Measurements from ENCODE around the gene TSPAN9.

Gene TSPAN9

DNA sequence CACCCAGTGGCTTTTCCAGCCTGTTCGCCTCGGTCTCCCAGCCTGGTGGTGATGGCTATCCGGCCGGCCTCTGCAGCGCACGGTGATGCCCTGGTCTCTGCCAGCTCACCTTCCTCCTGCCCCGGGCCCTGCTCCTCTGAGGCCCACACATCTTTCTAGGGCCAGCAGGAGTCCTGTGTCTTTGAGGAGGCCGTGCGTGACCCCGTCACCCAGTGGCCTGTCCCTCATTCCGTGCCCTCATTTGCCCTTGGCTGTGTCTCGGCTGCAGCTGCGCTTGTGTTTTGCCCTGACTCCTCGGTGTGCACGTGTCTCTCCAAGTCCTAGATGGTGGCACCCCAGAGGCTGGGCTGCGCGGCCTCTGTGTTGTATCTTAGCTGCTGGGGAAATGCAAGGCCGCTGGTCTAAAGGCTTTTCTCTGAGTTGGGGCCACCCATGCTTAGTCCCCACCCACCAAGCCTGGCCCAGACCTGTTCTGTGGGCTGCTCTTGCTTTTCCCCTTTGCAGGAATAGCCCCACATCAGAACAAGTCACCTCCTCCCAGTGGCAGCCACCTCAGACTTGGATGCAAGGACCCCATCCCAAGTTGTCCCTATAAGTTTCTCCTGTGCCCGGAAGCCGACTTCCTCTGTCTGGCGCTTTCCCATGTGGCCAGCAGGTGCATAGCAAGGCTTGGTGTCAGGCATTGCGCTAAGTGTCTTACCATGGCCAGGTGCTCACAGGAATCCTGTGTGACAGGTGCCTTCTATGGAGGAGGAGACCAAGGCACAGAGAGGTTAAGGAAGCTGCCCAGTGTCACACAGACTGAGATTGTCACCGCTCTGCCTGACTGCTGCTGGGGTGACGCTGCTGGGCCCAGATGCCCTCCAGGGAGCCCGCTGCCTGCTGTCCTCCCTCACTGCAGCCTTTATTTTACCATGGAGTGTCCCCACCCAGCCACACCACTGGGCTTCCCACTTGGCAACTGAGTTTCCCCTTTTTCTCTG is 64.5 kb downstream of the TSPAN9 start:
- no peaks in the 10 kb centered on the region for H3K27me3 ChIP-seq (ENCODE audit: insufficient read depth, low read length)
- no peaks in the 10 kb centered on the region for H3K36me3 ChIP-seq (ENCODE audit: insufficient read depth, low read depth, low read length)
- H3K9me3 ChIP-seq (ENCODE audit: insufficient read depth, low read depth, low read length), result no peaks in the 10 kb centered on the region
- H3K27ac ChIP-seq (ENCODE audit: low read length), result no peak overlapping the region
- H3K4me1 ChIP-seq (ENCODE audit: insufficient read depth, low read length), result peaks cover 7% of the 10 kb centered on the region; the same call in 1 of the 2 replicates
- no peak overlapping the region for H3K9ac ChIP-seq (ENCODE audit: low read depth, low read length)
- H3K4me3 ChIP-seq (ENCODE audit: low read length), result no peak overlapping the region

DNA sequence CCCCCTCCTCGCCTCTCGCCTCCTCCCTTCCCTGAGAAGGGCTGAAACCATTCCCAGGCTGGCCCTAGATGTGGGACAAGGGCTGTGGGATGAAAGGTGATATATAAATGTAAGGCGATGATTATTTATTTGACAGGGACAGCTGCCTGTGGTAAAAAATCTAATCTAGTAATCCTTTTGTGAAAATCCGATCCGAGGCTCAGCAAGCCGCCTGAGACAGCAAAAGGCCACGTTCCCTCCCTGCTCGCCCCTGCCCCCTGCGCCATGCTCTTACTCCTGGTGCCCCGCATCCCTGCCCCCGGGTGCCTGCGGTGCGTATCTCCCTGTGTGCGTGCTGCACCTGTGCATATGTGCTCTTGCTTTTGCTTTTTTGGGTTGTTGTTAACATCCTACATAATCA is 65.2 kb downstream of the TSPAN9 start:
- Histone ChIP-seq H3K9me3 (ENCODE audit: insufficient read depth, low read depth, low read length) (no peaks in the 10 kb centered on the region), H3K36me3 (ENCODE audit: insufficient read depth, low read depth, low read length) (no peaks in the 10 kb centered on the region), H3K4me1 (ENCODE audit: insufficient read depth, low read length) (peaks cover 7% of the 10 kb centered on the region; the same call in 1 of the 2 replicates), H3K27ac (ENCODE audit: low read length) (no peak overlapping the region), H3K27me3 (ENCODE audit: insufficient read depth, low read length) (no peaks in the 10 kb centered on the region), H3K9ac (ENCODE audit: low read depth, low read length) (no peak overlapping the region), H3K4me3 (ENCODE audit: low read length) (no peak overlapping the region)

DNA sequence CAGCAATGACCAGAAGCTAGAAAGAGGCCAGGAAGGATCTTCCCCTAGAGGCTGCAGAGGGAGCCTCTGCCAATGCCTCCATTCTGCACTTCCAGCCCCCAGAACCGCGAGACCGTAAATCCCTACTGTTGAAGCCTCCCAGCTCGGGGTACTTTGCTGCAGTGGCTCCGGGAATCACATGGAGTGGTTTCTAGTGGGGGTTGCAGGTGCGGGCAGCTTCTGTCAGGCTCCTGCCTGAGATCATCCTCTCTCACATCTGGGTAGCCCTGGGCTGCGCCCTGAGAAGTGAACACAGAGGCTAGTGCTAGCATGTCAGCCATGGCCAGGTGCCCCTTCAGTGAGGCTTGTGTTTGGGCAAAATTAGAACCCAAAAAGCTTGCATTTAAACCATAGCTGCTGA is 67.3 kb downstream of the TSPAN9 start:
- Histone ChIP-seq H3K27ac (ENCODE audit: low read length) (no peak overlapping the region), H3K4me3 (ENCODE audit: low read length) (no peak overlapping the region), H3K9ac (ENCODE audit: low read depth, low read length) (no peak overlapping the region), H3K27me3 (ENCODE audit: insufficient read depth, low read length) (no peaks in the 10 kb centered on the region), H3K4me1 (ENCODE audit: insufficient read depth, low read length) (peaks cover under 1% of the 10 kb centered on the region; the same call in 1 of the 2 replicates), H3K9me3 (ENCODE audit: insufficient read depth, low read depth, low read length) (no peaks in the 10 kb centered on the region), H3K36me3 (ENCODE audit: insufficient read depth, low read depth, low read length) (no peaks in the 10 kb centered on the region)

DNA sequence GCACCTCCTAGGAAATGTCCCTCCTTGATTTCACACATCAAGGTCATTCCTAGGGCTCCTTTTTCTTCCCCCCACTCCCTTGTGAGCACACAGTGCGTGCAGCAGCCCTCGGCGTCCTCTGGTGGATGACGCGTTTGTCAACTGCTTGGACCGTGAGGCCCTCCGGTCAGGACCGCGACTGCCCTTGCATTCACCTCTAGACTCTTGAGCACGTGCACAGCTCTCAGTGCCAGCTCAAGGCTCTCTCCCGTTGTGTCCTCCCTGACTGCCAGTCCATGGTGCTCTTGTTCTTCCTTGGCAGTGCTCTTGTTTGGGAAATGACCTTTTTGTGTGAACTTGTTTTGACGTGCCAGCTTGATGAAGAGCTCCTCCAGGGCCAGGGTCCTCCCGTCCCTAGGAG is 67.9 kb downstream of the TSPAN9 start:
- Histone ChIP-seq H3K36me3 (ENCODE audit: insufficient read depth, low read depth, low read length) (no peaks in the 10 kb centered on the region), H3K9ac (ENCODE audit: low read depth, low read length) (no peak overlapping the region), H3K27ac (ENCODE audit: low read length) (no peak overlapping the region), H3K4me3 (ENCODE audit: low read length) (no peak overlapping the region), H3K9me3 (ENCODE audit: insufficient read depth, low read depth, low read length) (no peaks in the 10 kb centered on the region), H3K4me1 (ENCODE audit: insufficient read depth, low read length) (peaks cover 3% of the 10 kb centered on the region; the same call in 1 of the 2 replicates), H3K27me3 (ENCODE audit: insufficient read depth, low read length) (no peaks in the 10 kb centered on the region)

DNA sequence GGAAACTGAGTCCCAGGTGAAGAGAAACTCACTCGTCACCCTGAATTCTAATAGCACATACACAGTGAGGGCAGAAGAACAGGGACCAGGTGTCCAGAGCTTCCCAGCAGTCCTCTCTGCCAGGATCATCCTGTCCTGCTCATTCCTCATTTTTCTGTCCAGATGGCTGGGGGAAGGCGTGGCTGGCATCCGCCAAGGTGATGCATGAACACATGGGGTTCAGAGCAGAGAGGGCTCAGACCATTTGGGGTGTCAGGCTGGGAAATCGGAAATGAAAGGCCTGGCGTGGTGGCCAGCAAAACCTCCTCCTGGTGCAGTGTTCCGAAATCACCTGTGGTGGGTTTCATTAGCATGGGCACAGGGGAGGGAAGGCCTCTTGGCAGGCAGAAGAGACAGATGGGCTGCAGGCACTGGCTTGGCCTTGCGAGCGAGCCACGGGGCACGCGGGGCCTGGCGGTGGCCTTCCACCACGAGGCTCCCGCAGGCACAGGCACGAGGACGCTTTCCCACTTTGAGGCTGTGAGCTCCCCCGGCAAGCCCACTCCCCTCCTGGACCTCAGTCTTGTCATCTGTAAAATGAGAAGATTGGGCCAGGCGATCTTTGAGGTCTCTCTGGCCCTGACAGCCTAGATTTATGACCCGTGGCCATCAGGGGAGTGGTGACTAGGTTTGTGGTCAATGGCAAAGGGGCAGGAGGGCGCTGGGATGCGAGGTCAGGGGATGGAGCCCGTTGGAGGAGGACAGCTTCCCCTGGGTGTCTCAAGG is 68.5 kb downstream of the TSPAN9 start:
- Histone ChIP-seq H3K36me3 (ENCODE audit: insufficient read depth, low read depth, low read length) (no peaks in the 10 kb centered on the region), H3K9me3 (ENCODE audit: insufficient read depth, low read depth, low read length) (no peaks in the 10 kb centered on the region), H3K4me3 (ENCODE audit: low read length) (no peak overlapping the region), H3K4me1 (ENCODE audit: insufficient read depth, low read length) (peaks cover 8% of the 10 kb centered on the region), H3K27me3 (ENCODE audit: insufficient read depth, low read length) (no peaks in the 10 kb centered on the region), H3K27ac (ENCODE audit: low read length) (no peak overlapping the region), H3K9ac (ENCODE audit: low read depth, low read length) (no peak overlapping the region)

DNA sequence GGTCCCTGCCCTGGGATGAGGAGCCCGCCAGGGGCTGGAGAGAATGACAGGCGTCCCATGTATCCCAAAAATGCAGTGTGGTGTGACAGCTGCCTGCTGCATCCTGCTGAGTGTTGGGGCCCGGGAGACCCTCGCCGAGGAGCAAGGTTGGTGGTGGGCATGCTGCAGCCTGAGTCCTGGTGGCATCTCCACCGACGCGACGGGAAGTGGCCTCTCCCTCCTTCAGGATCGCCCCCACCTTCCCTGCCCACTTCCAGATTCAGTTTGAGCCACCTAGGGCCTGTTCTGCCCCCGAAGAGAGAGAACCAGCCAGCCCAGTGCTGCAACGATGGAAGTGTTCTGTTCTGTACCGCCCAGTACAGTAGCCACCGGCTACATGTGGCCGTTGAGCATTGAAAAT is 70.1 kb downstream of the TSPAN9 start:
- Histone ChIP-seq H3K9me3 (ENCODE audit: insufficient read depth, low read depth, low read length) (no peaks in the 10 kb centered on the region), H3K27ac (ENCODE audit: low read length) (no peak overlapping the region)

DNA sequence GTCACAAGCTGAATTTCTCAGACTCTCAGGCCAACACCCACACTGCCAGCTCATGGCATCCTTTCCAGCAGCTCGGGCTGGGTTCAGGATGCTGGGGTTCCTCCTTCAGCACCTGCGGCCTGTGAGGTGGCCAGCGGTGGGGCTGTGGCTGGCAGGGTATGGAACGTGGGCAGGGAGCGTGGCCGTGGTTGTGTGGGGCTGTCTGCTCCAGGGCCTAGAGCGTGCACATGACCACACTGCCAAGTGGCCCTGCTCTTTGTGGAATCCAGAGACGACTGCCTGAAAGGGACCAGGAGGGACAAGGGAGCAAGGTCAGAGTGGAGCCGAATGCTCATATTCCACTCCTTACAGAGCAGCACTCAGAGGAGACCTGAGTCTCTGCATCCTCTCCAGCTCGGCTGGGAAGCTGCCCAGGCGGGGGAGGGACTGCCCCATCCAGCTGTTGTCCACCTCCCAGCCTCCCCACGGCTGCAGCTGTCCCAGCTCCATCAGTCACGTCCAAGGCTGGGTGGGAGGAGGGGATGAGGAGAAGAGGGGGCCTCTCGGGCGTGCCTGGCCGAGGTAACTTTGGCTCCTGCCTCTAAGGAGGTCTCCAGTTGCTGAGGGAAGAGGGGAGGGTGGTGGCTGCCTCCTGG is 71.3 kb downstream of the TSPAN9 start:
- Histone ChIP-seq H3K4me3 (ENCODE audit: low read length) (no peak overlapping the region), H3K9ac (ENCODE audit: low read depth, low read length) (no peak overlapping the region), H3K36me3 (ENCODE audit: insufficient read depth, low read depth, low read length) (no peaks in the 10 kb centered on the region), H3K27me3 (ENCODE audit: insufficient read depth, low read length) (no peaks in the 10 kb centered on the region), H3K27ac (ENCODE audit: low read length) (no peak overlapping the region), H3K9me3 (ENCODE audit: insufficient read depth, low read depth, low read length) (no peaks in the 10 kb centered on the region), H3K4me1 (ENCODE audit: insufficient read depth, low read length) (peaks cover 19% of the 10 kb centered on the region)

More for the DNA sequence above, 70.1 kb downstream of the TSPAN9 start:
- Histone ChIP-seq H3K4me3 (ENCODE audit: low read length) (no peak overlapping the region), H3K27me3 (ENCODE audit: insufficient read depth, low read length) (no peaks in the 10 kb centered on the region), H3K9ac (ENCODE audit: low read depth, low read length) (no peak overlapping the region), H3K36me3 (ENCODE audit: insufficient read depth, low read depth, low read length) (no peaks in the 10 kb centered on the region), H3K4me1 (ENCODE audit: insufficient read depth, low read length) (peaks cover 19% of the 10 kb centered on the region)

DNA sequence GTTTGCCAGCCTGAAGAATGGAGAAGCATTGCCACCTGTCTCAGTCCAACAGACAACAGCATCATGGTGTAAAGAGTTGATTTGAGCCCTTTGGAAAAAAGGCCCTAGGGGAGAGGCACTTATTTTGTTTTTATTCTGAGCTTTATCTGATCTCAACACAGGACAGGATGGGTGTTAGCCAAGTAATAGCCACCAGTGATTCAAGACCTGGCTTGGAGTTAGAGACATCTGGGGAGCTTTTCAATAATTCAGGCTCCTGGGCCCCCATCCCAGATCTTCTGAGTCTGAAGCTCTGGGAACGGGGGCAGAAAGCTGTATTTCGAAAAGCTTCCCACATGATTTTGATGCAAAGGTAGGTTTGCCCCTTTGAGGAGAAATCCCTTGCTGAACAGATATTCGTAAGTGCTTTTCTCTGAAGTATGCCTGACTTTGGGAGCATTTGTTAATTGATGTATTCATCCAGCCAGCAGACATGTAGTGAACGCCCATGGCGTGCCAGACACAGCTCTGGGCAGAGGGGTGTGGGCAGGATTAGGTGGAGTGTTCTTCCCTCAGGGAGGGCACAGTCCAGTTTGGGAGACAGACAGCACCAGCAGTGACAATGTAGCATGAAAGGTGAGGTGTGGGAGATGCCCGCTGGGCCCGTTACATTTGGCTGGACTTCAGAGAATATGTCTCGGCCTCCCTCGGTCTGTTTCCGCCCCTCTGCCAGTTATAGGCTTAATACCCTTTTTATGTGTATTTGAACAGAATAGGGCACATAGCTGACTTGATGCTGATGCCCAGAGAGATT is 72.5 kb downstream of the TSPAN9 start:
- H3K27ac ChIP-seq (ENCODE audit: low read length), result no peak overlapping the region
- H3K36me3 ChIP-seq (ENCODE audit: insufficient read depth, low read depth, low read length), result no peaks in the 10 kb centered on the region
- H3K4me1 ChIP-seq (ENCODE audit: insufficient read depth, low read length), result peaks cover 19% of the 10 kb centered on the region
- H3K9me3 ChIP-seq (ENCODE audit: insufficient read depth, low read depth, low read length), result no peaks in the 10 kb centered on the region
- no peak overlapping the region for H3K9ac ChIP-seq (ENCODE audit: low read depth, low read length)
- no peaks in the 10 kb centered on the region for H3K27me3 ChIP-seq (ENCODE audit: insufficient read depth, low read length)
- no peak overlapping the region for H3K4me3 ChIP-seq (ENCODE audit: low read length)

DNA sequence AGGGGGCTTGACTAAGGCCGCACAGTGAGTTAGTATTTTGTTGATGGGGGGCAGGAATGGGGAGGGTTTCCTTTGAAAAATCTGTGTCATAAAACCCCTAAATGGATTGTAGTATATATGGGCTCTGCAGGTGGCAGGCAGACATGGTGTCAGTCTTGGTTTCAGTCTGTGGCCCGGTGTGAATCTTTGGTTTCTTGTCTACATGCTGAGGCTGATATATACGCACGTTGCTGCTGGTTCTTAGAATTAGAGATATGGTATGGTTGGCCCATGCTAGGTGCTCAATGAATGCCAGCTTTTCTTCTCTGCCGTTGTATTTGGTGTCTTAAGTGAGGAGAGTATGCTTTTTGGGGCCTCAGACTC is 73.1 kb downstream of the TSPAN9 start:
- no peak overlapping the region for H3K4me3 ChIP-seq (ENCODE audit: low read length)
- no peaks in the 10 kb centered on the region for H3K36me3 ChIP-seq (ENCODE audit: insufficient read depth, low read depth, low read length)
- H3K27ac ChIP-seq (ENCODE audit: low read length), result no peak overlapping the region
- H3K9ac ChIP-seq (ENCODE audit: low read depth, low read length), result no peak overlapping the region
- no peaks in the 10 kb centered on the region for H3K27me3 ChIP-seq (ENCODE audit: insufficient read depth, low read length)
- no peaks in the 10 kb centered on the region for H3K9me3 ChIP-seq (ENCODE audit: insufficient read depth, low read depth, low read length)
- H3K4me1 ChIP-seq (ENCODE audit: insufficient read depth, low read length), result peaks cover 19% of the 10 kb centered on the region

DNA sequence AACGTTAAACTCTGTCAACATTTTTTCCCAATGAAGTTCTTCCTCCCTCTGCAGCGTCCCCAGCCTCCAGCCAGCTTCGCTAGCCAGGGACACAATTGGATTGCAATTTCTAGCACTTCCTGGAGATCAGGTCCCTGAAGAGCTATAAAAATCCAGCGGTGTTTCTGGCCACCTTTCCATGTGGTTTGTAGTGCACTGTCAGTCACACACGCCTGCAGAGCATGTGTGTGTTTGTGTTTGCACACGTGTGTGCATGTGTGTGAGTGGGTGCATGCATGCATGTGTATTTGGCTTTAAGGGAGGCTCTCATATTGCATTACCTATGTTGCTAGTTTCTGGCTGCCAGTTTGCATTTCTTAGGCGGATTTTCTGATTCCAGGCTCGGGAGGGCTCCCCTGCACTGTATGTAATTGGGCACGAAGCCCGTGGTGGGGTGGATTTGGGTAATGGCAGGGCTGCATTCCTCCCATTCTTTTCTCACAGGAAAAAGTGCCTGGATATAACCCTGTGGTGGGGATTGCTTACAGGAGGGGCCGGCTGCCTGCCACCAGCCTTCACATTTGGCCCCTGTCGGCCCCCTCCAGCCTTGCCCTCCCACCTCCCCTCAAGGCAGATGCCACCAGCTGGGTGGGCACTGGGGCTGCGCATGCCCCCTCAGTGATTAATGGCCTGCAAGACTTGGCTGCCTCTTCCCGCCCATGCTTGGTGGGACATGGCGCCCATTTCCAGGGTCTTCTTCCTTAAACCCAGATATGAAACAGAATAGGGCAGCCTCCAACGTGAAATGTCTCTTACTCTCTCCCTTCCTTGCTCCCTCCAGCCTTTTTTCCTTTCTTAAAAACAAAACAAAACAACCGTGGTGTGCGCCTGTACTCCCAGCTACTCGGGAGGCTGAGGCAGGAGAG is 74.0 kb downstream of the TSPAN9 start:
- Histone ChIP-seq H3K4me1 (ENCODE audit: insufficient read depth, low read length) (peaks cover 26% of the 10 kb centered on the region), H3K27ac (ENCODE audit: low read length) (no peak overlapping the region), H3K9me3 (ENCODE audit: insufficient read depth, low read depth, low read length) (no peaks in the 10 kb centered on the region), H3K27me3 (ENCODE audit: insufficient read depth, low read length) (no peaks in the 10 kb centered on the region), H3K9ac (ENCODE audit: low read depth, low read length) (peak overlapping the region; percentile 28; the same call in 1 of the 2 replicates), H3K4me3 (ENCODE audit: low read length) (peak overlapping the region; percentile 5; the same call in 1 of the 2 replicates), H3K36me3 (ENCODE audit: insufficient read depth, low read depth, low read length) (no peaks in the 10 kb centered on the region)
